SU-DHL-6 (cell line): Measurements from ENCODE around the gene ORM1.

Experiments used
- H2AFZ ChIP-seq: fragments of 200-600 bp; sonication (generic); 2 replicates; pipeline ENCODE4 v1.6.1; 2014; ENCODE audit warnings: low read depth, mild to moderate bottlenecking, moderate library complexity, mixed read lengths, antibody characterized with exemption, low read length; ENCODE audit not compliant: severe bottlenecking
- H3F3A ChIP-seq: fragments of 200-600 bp; shearing (Covaris generic); 2 replicates; pipeline ENCODE4 v1.6.0; 2016; ENCODE audit warnings: antibody characterized with exemption, mild to moderate bottlenecking; ENCODE audit not compliant: insufficient read depth
- H3K27ac ChIP-seq: fragments of 200-600 bp; sonication (generic); 2 replicates; pipeline ENCODE4 v1.5.1; 2016; ENCODE audit warnings: low read depth, mild to moderate bottlenecking, low read length, moderate library complexity, mixed read lengths
- H3K27me3 ChIP-seq: fragments of 200-600 bp; sonication (generic), shearing (Covaris generic); 2 replicates; pipeline ENCODE4 v1.6.0; 2014; ENCODE audit warnings: mild to moderate bottlenecking, low read length
- H3K36me3 ChIP-seq: fragments of 200-600 bp; sonication (generic); 2 replicates; pipeline ENCODE4 v1.6.1; 2014; ENCODE audit warnings: mild to moderate bottlenecking, low read length, mixed read lengths
- H3K4me2 ChIP-seq: fragments of 300-600, 200-600 bp; shearing (Covaris generic), sonication (generic); 2 replicates; pipeline ENCODE4 v1.6.0; 2014; ENCODE audit warnings: low read length, low read depth, mild to moderate bottlenecking; ENCODE audit not compliant: poor library complexity, severe bottlenecking
- H3K4me3 ChIP-seq: fragments of 200-600 bp; sonication (generic); 2 replicates; pipeline ENCODE4 v1.5.1; 2014; ENCODE audit warnings: antibody characterized with exemption, low read length, mild to moderate bottlenecking, mixed read lengths; ENCODE audit not compliant: insufficient read depth, poor library complexity, severe bottlenecking
- H3K79me2 ChIP-seq: fragments of 200-600 bp; sonication (generic); 2 replicates; pipeline ENCODE4 v1.6.1; 2014; ENCODE audit warnings: mild to moderate bottlenecking, low read length, moderate library complexity; ENCODE audit not compliant: insufficient read depth
- H3K9ac ChIP-seq: fragments of 200-600 bp; sonication (generic); 2 replicates; pipeline ENCODE4 v1.7.0; 2014; ENCODE audit warnings: mild to moderate bottlenecking, low read length
- H3K9me2 ChIP-seq: fragments of 200-600 bp; sonication (generic); replicated peaks from 2 replicates; pipeline ENCODE4 v1.6.1; 2014; ENCODE audit warnings: low read length; ENCODE audit not compliant: insufficient read depth
- H3K9me3 ChIP-seq: fragments of 200-600 bp; sonication (generic); 2 replicates; pipeline ENCODE4 v1.6.1; 2014; ENCODE audit warnings: low read length, mixed read lengths; ENCODE audit not compliant: insufficient read depth
- H4K20me1 ChIP-seq: fragments of 200-600 bp; sonication (generic); 2 replicates; pipeline ENCODE4 v1.6.1; 2014; ENCODE audit warnings: low read depth, mild to moderate bottlenecking, antibody characterized with exemption, low read length, moderate library complexity, mixed read lengths
- EZH2phosphoT487 ChIP-seq: fragments of 200-600 bp; sonication (generic), shearing (Covaris generic); conservative IDR thresholded peaks from 2 replicates; pipeline ENCODE4 v1.6.1; 2018; ENCODE audit warnings: mild to moderate bottlenecking, antibody characterized with exemption, low read length, moderate library complexity, mixed read lengths
- TF ChIP-seq, protein P1 (sequence below): fragments of 200-600 bp; sonication (generic); IDR thresholded peaks from one replicate; pipeline ENCODE4 v1.5.1; 2017; ENCODE audit warnings: antibody characterized with exemption, mild to moderate bottlenecking, low read length, moderate library complexity; ENCODE audit not compliant: insufficient read depth, poor library complexity, severe bottlenecking

ORM1 gene

DNA sequence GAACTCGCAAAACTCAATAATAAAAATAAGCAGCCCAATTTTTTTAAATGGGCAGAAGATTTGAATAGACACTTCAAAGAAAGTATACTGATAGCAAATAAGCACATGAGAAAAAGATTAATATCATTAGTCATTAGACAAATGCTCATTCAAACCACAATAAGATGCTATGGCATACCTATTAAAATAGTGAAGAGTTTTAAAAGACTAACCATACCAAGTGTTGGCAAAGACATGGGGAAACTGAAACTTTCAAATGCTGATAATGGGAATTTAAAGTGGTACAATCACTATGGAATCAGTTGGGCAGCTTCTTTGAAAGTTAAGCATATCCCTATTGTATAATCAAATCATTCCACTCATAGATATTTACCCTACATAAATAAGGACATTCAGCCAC lies 26.6 kb upstream of the ORM1 start:
- Histone ChIP-seq H2AFZ (no peak overlapping the region), H3K9me3 (peaks cover 9% of the 10 kb centered on the region; the same call in 1 of the 2 replicates), H3K27me3 (no peaks in the 10 kb centered on the region), H4K20me1 (no peaks in the 10 kb centered on the region), H3K9me2 (no peaks in the 10 kb centered on the region), H3F3A (no peaks in the 10 kb centered on the region), H3K4me3 (no peak overlapping the region), H3K79me2 (no peaks in the 10 kb centered on the region), H3K27ac (no peak overlapping the region), H3K36me3 (no peaks in the 10 kb centered on the region), H3K4me2 (no peak overlapping the region), H3K9ac (no peak overlapping the region)
- no peak for TF ChIP-seq EZH2phosphoT487
- TF ChIP-seq, protein P1, sequence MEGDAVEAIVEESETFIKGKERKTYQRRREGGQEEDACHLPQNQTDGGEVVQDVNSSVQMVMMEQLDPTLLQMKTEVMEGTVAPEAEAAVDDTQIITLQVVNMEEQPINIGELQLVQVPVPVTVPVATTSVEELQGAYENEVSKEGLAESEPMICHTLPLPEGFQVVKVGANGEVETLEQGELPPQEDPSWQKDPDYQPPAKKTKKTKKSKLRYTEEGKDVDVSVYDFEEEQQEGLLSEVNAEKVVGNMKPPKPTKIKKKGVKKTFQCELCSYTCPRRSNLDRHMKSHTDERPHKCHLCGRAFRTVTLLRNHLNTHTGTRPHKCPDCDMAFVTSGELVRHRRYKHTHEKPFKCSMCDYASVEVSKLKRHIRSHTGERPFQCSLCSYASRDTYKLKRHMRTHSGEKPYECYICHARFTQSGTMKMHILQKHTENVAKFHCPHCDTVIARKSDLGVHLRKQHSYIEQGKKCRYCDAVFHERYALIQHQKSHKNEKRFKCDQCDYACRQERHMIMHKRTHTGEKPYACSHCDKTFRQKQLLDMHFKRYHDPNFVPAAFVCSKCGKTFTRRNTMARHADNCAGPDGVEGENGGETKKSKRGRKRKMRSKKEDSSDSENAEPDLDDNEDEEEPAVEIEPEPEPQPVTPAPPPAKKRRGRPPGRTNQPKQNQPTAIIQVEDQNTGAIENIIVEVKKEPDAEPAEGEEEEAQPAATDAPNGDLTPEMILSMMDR, result no peak

DNA sequence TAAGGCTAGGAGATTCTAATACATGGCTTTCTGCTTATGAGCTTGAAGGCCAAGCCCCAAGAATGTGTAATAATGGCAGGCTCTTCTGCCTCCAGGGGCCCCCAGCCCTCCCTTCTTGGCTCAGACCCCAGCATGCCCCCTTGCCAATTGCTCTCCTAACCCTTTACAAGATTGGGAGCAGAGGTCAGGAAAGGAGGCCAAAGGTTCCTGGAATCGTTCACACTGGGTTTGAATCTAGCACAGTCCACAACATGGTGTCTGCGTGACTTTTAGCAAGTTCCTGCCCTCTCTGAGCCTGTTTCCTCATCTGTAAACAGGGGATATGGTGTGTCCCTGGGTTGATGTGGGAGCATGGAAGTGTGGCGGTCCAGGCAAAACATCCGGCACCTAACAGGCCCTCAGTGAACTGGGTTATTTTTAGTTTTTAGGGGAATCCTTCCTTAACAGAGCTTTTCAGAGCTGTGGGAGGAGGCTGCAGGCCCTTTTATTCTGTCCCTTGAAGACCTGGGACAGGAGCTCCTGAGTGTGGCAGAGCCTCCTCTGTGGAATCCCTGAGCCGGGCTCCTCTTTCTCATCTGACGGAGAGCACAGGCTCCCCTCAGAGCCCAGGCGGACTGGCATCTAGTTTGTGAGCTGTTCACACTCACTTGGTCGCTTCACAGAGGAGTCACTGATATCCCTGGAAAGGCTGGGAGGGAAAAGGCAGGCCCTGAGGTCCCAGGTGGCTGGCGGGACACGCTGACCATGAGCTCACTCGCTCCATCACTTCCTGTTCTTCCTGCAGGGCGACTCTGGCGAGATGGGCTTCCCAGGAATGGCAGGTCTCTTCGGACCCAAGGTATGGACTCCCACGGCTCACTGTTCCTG lies 23.4 kb upstream of the ORM1 start:
- TF ChIP-seq, protein P1, result no peak
- TF ChIP-seq EZH2phosphoT487, result no peak
- Histone ChIP-seq H3K27me3 (no peaks in the 10 kb centered on the region), H3K9me2 (no peaks in the 10 kb centered on the region), H3K9ac (no peak overlapping the region), H3F3A (no peaks in the 10 kb centered on the region), H3K36me3 (no peaks in the 10 kb centered on the region), H2AFZ (no peak overlapping the region), H3K79me2 (no peaks in the 10 kb centered on the region), H3K4me3 (no peak overlapping the region), H3K4me2 (no peak overlapping the region), H3K9me3 (peaks cover 6% of the 10 kb centered on the region; the same call in 1 of the 2 replicates), H3K27ac (no peak overlapping the region), H4K20me1 (no peaks in the 10 kb centered on the region)

DNA sequence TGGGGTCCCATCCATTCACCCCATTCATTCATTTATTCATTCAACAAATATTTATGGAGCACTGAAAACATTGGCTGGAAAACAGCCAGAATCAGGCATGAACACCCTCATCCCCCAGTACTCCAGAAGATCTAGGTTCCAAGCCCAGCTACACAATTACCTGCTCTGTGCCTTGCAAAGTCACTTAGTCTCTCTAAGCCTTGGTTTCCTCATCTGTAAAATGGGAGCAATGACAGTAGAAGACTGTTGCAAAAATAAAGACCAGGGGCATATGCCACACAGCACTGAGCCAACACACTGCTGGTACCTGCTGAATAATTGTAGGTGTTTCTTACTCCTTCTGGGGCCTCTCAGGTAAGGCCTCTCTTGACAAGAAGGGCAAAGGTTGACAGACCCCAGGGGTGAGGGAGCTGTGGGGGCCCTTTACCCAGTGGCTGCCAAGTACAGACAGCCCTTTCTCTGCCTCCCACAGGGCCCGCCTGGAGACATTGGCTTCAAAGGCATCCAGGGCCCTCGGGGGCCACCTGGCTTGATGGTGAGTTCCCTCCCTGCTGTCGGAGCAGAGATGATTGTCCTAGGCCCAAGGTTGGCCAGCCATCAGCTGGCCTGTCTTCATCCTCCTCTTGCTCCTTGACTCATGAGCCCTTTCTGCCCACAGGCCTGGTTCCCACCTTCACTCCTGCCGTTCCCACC lies 22.6 kb upstream of the ORM1 start:
- Histone ChIP-seq H3K4me3 (no peak overlapping the region), H3K27ac (no peak overlapping the region), H3K9ac (no peak overlapping the region), H3K9me3 (no peaks in the 10 kb centered on the region), H3K27me3 (no peaks in the 10 kb centered on the region), H3F3A (no peaks in the 10 kb centered on the region), H2AFZ (no peak overlapping the region), H3K9me2 (no peaks in the 10 kb centered on the region), H3K4me2 (no peak overlapping the region), H4K20me1 (no peaks in the 10 kb centered on the region), H3K79me2 (no peaks in the 10 kb centered on the region), H3K36me3 (no peaks in the 10 kb centered on the region)
- TF ChIP-seq EZH2phosphoT487, result no peak
- TF ChIP-seq, protein P1, result no peak
